OCI-LY3 (cell line): Measurements from ENCODE around the gene CCDC178.

Experiments
- EZH2phosphoT487 ChIP-seq: fragments of 200-600 bp; shearing (Covaris generic); IDR thresholded peaks from 2 replicates; pipeline ENCODE4 v1.6.1; 2018; ENCODE audit warnings: antibody characterized with exemption, mixed run types, low read depth
- TF ChIP-seq, protein P1 (sequence below): fragments of 200-600, 300-600 bp; sonication (generic); IDR thresholded peaks from 2 replicates; pipeline ENCODE4 v1.5.1; 2014; ENCODE audit warnings: antibody characterized with exemption, low read length, low read depth

GRCh38 chr18:33307520-33307919 lies 133.0 kb downstream of the CCDC178 start:
- TF ChIP-seq, protein P1, sequence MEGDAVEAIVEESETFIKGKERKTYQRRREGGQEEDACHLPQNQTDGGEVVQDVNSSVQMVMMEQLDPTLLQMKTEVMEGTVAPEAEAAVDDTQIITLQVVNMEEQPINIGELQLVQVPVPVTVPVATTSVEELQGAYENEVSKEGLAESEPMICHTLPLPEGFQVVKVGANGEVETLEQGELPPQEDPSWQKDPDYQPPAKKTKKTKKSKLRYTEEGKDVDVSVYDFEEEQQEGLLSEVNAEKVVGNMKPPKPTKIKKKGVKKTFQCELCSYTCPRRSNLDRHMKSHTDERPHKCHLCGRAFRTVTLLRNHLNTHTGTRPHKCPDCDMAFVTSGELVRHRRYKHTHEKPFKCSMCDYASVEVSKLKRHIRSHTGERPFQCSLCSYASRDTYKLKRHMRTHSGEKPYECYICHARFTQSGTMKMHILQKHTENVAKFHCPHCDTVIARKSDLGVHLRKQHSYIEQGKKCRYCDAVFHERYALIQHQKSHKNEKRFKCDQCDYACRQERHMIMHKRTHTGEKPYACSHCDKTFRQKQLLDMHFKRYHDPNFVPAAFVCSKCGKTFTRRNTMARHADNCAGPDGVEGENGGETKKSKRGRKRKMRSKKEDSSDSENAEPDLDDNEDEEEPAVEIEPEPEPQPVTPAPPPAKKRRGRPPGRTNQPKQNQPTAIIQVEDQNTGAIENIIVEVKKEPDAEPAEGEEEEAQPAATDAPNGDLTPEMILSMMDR = no peak
- no peak for TF ChIP-seq EZH2phosphoT487
